ENCODE data around the gene BOD1L1.

Gene BOD1L1

DNA sequence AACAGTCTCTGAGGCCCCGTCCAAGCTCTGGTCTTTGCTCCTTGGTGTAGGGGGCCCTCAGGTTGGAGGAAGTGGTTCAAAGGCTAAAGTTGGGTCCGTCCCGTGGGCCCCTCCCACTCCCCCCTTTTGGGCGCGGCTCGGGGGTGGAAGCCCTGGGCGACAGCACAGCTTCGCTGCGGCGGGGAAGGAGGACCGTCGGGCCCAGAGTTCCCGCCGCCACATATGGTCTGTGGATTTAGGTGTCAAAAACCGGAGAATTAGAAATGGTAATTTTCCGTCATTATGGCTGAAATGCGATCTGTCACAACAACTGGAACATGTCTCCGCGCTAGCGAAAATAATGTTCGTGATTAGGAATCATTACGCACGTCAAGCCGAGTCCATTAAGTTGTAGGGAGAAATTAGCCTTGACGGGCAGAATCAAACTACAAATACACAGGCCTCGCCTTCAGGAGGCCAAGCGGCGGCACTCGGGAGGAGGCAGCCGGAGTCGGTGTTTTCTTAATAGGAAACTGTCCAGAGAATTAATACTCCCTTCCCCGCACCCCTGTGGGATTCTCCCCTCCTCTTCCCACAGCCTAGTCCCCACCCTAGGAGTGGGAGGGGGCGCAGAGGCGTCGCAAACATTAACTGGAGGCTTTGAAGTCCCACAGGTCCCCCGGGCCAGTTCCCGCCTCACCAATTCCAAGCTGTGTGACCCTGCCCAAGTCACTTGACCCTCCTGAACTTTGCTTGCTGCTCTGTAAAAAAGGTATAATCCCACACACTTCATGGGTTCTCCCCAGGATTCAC is 98.2 kb downstream of the BOD1L1 start:
- no peak overlapping the region for H3K27ac ChIP-seq
- no peak overlapping the region for H3K4me3 ChIP-seq

DNA sequence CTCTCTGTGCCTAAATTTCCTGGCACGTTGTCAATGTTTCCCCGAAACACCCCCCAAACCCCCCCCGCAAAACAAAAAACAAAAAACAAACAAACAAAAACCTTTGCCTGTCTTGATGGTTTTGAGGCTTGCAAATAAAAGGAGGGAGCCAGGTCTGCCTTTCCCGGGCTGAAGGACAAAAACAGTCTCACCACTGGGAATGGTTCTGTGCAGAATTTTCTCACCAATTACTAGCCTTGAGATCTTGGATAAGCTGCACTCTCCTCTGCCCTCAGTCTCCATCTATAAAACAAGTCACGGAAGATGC is 98.8 kb downstream of the BOD1L1 start:
- Histone ChIP-seq H3K4me3 (no peak overlapping the region), H3K27ac (no peak overlapping the region)

DNA sequence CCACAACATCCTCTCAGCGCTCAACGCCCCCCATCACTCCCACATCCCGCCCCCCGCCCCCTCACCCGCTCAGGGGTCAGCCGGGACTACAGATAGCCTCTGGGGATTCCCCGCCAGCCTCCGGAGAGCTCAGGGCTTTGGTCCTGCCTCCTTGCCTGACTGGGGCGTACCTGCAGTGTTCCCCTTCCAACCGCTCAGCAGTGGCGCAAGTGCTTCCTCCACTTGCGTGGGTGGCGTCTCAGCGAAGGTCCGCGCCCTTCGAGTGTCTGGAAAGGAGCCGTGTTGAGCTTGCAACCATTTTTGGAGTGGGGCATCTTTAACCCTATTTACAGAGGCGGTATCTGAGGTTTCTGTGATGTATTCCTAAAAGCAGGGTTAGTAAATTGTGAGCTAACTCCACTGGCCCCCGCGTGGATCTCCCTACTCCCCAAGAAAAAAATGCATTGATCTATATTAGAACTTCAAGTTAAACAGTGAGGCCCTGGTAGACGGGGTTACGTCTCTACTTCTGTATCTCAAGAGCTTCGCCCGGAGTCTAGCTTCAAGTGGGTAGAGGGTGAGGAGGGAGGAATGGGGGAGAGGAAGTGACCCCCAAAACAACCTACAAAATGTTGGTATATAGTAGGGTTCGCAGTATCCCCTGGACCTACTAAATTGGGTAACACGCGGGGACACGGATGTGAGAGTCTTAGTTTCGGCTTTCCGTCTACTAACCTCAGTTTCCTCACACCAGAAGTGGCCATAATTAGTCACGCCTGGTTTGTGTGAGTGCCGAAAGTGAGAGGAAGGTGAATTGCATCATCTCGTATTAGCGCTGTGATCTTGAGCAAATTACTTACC is 99.3 kb downstream of the BOD1L1 start:
- H3K4me3 ChIP-seq: no peak overlapping the region

DNA sequence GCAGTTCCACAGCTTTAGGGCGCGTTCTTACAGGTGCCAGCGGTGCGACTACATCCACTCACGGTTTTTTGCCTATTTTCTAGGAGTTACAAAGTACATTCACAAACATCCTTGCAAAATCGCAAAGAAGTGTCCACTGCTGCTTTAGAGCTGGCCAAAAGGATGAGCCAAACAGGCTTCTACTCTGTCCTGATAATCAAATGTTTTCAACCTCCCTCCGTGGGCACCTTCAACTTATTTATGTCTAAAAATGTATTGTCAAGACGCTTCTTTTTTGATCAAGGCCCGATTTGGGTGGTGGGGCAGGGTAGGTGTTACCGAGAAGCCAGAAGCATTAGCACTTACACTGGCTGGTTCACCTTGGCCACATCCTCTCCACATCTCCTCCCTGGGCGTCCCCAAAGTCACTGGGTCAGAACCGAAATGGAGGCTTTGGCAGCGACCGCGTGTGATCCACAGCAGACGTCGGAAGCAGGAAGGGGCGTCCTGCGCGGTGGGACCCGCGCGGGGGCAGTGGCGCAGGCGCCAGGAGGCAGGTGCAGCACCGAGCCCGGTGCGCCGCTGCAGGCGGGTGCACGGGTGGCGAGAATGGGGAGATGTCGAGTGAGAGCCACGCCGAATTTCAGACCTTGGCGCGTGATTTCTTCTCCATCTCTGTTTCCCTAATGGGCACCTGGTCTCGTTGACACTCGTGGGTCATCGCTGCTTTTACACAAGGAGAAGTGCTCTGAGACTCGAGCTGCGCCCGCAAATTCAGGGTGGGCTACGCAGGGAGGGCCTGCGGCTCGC is 100.1 kb downstream of the BOD1L1 start:
- H3K4me3 ChIP-seq: no peak overlapping the region

More for the DNA sequence above, 99.3 kb downstream of the BOD1L1 start:
- H3K27ac ChIP-seq: no peak overlapping the region

DNA sequence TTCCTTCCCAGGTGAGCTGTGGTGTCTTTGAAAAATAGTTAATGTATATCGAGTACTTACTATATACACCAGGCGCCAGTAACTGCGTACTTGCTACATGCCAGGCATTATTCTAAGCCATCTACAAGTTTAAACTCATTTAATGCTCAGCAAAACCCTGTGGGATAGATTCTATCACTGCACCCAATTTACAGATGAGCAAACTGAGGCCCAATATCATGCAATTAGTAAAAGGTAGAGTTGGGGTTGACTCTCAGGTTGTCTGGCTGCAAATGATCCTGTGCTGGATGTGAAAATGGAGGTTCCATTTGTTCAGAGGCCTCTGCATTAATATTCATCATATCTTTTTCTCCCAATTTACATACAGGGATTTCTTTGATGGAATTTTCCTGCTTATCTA is 100.9 kb downstream of the BOD1L1 start:
- Histone ChIP-seq H3K27ac (no peak overlapping the region), H3K4me3 (no peak overlapping the region)

More for the DNA sequence above, 100.1 kb downstream of the BOD1L1 start:
- no peak overlapping the region for H3K27ac ChIP-seq

DNA sequence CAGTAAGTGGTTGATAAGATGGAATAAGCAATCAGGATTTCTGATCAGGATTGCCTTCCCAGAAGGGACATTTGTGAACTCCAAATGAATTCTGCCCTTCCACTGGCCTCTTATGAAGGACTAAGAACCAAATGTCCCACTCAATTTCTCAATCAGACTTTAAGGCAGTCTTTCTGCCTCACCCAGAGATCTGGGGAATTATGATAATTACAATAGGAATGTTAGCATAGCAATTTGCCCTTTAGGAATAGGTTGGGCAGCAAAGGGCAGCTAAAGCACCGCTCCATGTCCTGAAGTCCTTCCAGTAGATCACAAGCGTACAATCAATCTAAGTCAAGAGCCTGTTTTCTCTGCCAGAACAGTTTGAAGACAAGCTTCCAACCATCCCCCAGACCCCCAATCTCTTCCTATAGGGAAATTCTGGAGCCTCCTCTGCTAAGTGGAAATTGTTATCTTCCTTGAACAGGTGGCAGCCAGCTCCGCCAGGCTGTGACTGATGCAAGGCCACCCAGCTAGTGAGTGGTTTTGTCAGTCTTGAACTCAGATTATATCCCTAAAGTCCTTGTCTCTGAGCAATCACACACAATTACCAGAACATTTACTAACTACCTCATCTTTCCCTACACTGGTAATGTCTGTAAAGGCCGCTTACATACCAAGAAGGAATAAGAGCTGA is 101.8 kb downstream of the BOD1L1 start:
- H3K4me3 ChIP-seq: no peak overlapping the region
- H3K27ac ChIP-seq: no peak overlapping the region

DNA sequence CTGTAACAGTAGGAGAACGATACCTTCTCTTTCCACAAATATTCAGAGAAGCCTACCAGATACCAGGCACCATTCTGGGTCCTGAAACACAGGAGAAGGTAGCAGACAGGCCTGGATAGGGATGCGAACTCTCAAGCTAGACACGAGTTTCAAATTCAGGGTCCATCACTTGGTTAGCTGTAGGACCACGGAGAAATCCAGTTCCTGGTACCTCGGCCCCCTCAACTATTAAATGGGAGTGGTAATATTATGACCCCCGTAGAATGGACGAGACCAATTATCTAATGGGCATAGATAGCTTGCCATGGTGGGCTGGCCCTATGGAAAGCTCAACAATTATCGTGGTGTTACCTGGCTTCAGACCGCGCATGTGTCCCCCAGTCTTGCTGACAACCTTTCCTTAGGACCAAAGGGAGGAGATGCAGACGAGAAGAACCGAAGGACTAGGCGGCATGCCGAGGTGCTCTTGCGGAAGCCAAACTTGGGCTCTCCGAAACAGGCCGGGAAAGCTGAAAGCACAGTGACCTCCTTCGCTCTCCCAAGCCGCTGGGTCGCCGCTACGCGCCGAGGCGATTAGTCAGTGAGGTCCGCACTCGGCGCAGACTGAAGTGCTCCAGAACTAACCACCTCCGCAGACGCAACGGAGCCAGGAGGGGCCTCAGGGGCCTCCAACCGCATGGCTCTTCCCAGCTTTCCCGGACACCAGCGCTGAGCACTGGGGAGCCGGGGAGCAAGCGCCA is 102.9 kb downstream of the BOD1L1 start:
- H3K27ac ChIP-seq: no peak overlapping the region
- no peak overlapping the region for H3K4me3 ChIP-seq

DNA sequence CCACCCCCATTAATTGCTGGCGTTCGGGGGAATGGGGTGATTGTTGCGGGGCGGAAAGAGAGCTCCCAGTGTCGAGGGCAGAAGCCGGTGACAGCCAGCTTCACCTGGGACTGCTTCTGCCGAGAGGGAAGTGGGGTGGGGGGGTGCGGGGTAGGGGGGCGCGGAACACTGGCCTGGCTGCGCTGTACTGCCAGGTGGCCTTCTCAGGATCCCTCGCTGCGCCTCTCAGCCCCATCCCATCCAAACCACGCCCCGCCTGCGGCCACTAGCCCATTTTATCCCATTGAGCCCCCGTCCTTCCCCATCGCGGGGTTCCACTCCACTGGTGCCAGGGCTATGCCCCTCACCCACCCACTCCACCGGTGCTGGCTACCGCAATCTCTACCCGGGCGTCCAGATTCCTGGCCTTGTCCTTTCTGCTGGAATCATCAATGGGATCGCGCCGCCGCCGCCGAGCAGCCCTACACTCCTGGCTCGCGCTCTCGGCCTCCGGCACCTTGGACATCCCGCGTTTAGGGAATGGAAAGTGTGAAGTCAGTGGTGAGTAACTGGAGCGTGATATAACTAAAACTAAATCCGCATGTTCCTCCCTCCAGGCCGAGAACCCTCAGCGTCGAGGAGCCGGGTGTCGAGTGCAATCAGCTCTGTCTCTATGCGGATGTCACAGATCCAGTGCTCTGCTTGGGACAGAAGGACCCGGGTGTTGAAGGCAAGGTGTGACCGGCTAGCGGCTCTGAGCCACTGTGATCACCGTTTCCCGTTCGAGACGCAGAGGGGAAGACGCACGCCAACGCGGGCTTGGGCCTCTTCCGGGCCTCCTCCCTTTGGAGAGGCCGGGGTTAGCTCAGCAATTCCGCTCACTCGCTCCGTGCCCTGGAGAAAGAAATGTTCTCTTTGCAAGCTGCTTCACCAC is 103.7 kb downstream of the BOD1L1 start:
- H3K27ac ChIP-seq: no peak overlapping the region
- no peak overlapping the region for H3K4me3 ChIP-seq

DNA sequence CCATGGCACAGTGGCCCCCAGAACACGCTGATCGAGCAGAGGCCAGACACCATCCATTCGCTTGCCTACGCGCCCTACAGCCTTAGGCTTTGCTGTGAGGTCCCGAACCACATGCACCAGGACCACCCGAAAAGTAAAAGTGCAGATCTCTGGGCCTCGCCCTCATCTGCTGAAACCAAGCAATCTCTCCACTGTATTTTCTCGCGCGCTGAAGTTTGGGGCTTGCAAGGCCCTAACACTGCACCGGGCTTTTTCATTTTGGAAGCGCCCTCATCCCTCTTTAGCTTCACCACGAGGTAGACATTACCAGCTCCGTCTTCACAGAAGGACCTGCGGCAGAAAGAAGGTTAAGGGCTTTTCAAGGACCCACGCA is 104.4 kb downstream of the BOD1L1 start:
- Histone ChIP-seq H3K4me3 (no peak overlapping the region), H3K27ac (no peak overlapping the region)

DNA sequence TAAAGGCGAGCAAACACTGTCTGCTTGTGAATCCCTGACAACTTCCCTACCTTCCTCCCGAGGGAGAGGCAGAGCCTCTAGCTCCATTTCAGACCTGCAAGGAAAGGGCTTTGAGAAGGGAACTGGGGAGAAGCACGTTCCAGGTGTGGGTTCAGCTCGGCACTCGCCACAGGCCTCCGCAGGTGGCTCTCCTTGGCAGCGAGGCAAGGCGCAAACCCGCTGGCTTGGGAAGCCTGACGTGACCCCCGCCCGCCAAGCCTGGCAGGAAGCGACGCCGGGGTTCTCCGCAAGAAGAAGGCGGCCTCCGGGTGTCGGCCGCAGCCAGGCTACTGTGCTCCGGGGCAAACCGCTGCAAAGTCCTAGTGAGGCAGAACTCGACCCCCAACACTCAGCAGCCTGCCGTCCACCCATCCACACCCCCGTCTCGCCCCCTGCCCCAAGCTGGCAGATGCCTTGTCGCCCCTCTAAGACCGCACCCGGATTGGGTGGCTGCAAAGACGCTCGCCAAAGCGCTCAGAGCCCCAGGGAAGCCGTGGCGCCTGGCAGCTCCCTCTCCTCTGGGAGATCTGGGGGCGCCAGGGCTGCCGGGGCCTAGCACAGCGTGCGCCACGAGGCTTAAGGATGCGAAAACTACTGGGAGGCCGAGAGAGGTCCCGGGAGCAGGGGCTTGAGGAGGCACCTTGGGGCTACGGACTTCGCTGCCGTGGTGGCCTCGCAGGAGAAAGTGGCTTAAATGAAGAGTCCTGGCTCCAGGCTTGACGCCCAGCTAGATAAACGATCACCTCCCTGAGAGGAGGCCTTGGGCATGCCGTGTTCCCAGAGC is 105.0 kb downstream of the BOD1L1 start:
- H3K27ac ChIP-seq: no peak overlapping the region
- no peak overlapping the region for H3K4me3 ChIP-seq

DNA sequence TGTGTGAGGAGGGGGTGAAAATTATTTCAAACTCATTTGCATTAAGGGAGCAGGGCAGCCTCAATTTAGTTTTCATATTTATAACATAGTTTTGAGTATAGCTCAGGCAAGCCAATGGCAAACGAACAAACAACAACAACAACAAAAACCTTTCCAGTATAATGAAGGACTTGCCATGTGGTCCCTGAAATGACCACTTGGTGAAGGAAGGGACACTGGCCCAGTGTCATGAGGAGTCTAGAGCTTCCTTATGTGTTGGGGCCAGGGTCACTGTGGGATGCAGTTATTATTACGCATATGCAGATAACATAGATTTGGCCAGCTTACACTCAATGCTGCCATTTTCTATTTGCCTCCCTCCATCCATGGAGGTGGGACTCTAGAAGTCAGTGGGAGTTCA is 106.5 kb downstream of the BOD1L1 start:
- no peak overlapping the region for H3K27ac ChIP-seq
- H3K4me3 ChIP-seq: no peak overlapping the region
